Effector memory CD8-positive, alpha-beta T cell (primary cell): ENCODE results near the gene C17orf114.

Source experiments
- ATAC-seq: fragments of 150-1000 bp; cut with Tn5 transposase; replicated peaks from 2 replicates; pipeline ENCODE4 v1.10.0; 2021; ENCODE audit warnings: mild to moderate bottlenecking, moderate library complexity
- DNase-seq, 3 experiments: peaks; one replicate each; pipeline ENCODE4 v3.0.0; 2021
- H3K27ac Mint-ChIP-seq, 2 donors: one replicate each; pipeline ENCODE4 v1.8.0; 2022; ENCODE audit warnings: mild to moderate bottlenecking in 2 of 2, mixed read lengths in 2 of 2, moderate library complexity in 2 of 2
- H3K27me3 Mint-ChIP-seq, 2 donors: one replicate each; pipeline ENCODE4 v1.8.0; 2022; ENCODE audit warnings: mixed read lengths in 2 of 2
- H3K36me3 Mint-ChIP-seq: one replicate; pipeline ENCODE4 v1.8.0; 2022; ENCODE audit warnings: mild to moderate bottlenecking, moderate library complexity, mixed read lengths; ENCODE audit not compliant: insufficient read depth
- H3K4me1 Mint-ChIP-seq, 2 donors: one replicate each; pipeline ENCODE4 v1.8.0; 2022; ENCODE audit warnings: low read depth in 2 of 2, mixed read lengths in 2 of 2
- H3K4me3 Mint-ChIP-seq, 2 donors: one replicate each; pipeline ENCODE4 v1.8.0; 2022; ENCODE audit warnings: mild to moderate bottlenecking in 2 of 2, mixed read lengths in 2 of 2, moderate library complexity in 2 of 2
- H3K9me3 Mint-ChIP-seq, 2 donors: one replicate each; pipeline ENCODE4 v1.8.0; 2022; ENCODE audit warnings: mixed read lengths in 2 of 2

C17orf114 gene

DNA sequence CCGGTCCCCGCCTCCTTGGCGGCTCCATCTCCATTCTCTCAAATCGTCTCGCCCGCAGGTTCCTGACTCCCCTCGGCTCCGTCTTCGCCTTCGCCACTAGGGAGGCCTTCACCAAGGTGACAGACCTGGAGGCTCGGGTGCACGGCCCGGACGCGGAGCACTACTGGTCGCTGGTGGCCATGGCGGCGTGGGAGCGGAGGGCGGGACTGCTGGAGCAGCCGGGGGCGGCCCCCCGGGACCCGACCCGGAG, 12.5 kb downstream of the C17orf114 start:
- H3K4me1 Mint-ChIP-seq = peaks cover 14 to 18% of the 10 kb centered on the region in 2 donors
- no peak for ATAC-seq
- peak overlapping the region; percentile 94 to 95 for H3K27ac Mint-ChIP-seq

DNA sequence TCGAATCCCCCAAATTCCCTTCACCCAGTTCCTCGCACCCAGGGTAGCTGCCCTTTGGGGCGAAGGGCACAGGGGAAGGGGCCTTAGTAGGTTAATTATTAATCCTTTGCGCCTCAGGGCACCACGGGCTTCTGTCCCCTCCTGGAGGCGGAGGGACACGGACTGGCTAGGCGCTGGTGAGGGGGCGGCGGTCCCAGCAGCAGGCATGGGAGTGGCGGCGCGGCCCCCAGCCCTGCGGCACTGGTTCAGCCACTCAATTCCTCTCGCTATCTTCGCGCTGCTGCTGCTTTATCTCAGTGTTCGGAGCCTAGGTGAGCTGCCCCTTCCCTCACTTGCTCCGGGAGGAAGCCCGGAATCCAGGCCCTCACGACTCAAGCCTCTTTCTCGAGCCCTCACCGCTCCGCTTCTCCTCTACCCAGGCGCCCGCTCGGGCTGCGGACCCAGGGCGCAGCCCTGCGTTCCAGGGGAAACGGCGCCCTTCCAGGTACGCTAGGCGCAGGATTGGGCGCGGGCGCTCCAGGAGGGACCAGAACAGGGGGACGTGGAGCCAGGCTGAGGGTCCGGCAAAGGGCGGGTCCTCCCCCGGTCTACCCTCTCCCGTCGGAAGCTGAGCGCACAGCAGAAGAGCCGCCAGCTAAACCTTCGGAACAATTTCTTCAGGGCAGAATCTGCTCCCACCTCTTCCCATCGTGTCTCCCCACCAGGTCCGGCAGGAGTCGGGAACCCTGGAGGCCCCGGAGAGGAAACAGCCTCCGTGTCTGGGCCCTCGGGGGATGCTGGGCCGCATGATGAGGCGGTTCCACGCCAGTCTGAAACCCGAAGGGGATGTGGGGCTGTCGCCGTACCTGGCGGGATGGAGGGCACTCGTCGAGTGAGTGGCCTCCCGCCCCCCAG, 13.1 kb downstream of the C17orf114 start, which contains the start of gene GLTPD2:
TSS of gene GLTPD2 (plus strand) at position 158 of the 894 bp plus-strand sequence. CDS start at position 206, 48 bp downstream.
- peaks cover 16 to 39% of the 10 kb centered on the region in 2 donors for H3K27me3 Mint-ChIP-seq
- H3K36me3 Mint-ChIP-seq = peaks cover 5% of the 10 kb centered on the region
- H3K4me3 Mint-ChIP-seq = peak within 1 kb of the TSS; percentile 91
- ATAC-seq (no peak), DNase-seq (no peak)
- H3K9me3 Mint-ChIP-seq = no peaks in the 10 kb centered on the region
- peaks cover 14 to 18% of the 10 kb centered on the region in 2 donors for H3K4me1 Mint-ChIP-seq
- H3K27ac Mint-ChIP-seq = peak within 1 kb of the TSS; percentile 94 to 95

More for the DNA sequence above, 12.5 kb downstream of the C17orf114 start:
- H3K27me3 Mint-ChIP-seq = peaks cover 16 to 33% of the 10 kb centered on the region in 2 donors
- peak overlapping the region; percentile 91 for H3K4me3 Mint-ChIP-seq
- no peak for DNase-seq
- H3K9me3 Mint-ChIP-seq = no peaks in the 10 kb centered on the region
- H3K36me3 Mint-ChIP-seq = peaks cover 5% of the 10 kb centered on the region

DNA sequence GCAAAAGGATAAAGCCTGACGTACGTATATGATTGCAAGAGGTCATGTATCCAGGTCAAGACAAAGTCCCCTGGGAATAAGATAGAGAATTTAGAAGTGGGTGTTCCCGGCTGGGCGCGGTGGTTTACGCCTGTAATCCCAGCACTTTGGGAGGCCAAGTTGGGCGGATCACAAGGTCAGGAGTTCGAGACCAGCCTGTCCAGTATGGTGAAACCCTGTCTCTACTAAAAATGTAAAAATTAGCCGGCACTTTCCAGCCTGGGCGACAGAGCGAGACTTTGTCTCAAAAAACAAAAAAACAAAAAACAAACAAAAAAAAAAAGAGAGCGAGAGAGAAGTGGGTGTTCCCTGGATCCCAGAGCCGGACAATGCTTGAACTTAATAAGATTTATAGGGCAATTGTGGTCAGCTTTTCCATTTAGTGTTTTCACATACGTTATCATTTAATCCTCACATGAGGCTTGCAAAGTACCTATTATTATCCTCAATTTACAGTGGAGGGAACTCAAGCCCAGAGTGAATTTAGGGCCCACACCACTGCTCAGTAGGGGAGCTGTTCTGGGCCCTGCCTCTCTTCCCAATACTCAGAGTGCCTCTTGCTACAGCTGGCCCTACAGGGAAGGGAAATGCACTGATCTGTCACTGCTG, 13.8 kb downstream of the C17orf114 start:
- H3K36me3 Mint-ChIP-seq = peaks cover 5% of the 10 kb centered on the region
- H3K27ac Mint-ChIP-seq = peak overlapping the region; percentile 38 to 75
- no peak for DNase-seq
- no peaks in the 10 kb centered on the region for H3K9me3 Mint-ChIP-seq
- peaks cover 23 to 46% of the 10 kb centered on the region in 2 donors for H3K27me3 Mint-ChIP-seq
- H3K4me3 Mint-ChIP-seq = peak overlapping the region; percentile 66 to 91
- no peak for ATAC-seq
- peaks cover 14 to 18% of the 10 kb centered on the region in 2 donors for H3K4me1 Mint-ChIP-seq

DNA sequence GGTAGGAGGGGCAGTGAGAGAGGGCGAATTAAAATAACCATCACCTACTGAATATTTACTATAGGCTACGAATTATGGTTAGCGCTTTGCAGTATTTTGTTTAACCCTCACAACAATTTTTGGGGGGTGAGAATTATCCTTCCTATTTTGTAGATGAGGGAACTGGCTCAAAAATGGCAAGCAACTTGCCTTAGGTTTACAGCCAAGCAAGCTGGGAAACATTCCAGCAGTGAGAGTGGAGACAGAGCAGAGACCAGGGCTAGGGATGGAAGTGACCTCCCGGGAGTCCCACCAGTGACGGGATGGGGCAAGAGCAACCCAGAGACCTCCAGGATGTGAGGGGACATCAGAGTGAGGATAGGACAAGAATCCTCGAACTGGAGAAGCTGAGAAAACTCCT, 15.6 kb downstream of the C17orf114 start:
- H3K27ac Mint-ChIP-seq = no peak overlapping the region
- peaks cover 32 to 58% of the 10 kb centered on the region in 2 donors for H3K27me3 Mint-ChIP-seq
- H3K9me3 Mint-ChIP-seq = no peaks in the 10 kb centered on the region
- ATAC-seq = no peak
- peak overlapping the region in 1 of 2 donors; percentile 24 for H3K4me3 Mint-ChIP-seq
- peaks cover 19 to 21% of the 10 kb centered on the region in 2 donors for H3K4me1 Mint-ChIP-seq
- no peak for DNase-seq
- H3K36me3 Mint-ChIP-seq = peaks cover 5% of the 10 kb centered on the region

DNA sequence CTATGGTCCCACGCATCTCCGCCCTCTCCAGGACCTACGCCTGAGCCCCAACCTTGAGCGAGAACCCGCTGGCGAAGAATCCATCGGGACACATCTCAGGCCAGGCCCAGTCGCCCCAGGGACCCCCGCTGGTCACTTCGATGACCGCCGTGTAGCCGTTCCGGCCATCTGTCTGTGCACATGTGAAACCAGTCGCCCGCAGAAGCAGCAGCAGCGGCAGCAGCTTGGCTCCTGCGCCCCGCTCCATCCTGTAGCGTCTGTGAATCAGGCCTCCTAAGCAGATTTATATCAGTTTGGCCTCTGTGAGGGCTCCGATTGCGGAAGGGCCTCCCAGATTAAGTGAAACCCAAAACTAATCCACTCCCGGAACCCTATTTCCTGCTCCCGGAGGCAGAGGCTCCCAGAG, 16.0 kb downstream of the C17orf114 start, which contains the start of gene VMO1:
TSS of gene VMO1 (minus strand) at position 259 of the 406 bp plus-strand sequence. CDS start at position 247, 12 bp downstream.
- no peak within 1 kb of the TSS for H3K27ac Mint-ChIP-seq
- ATAC-seq (no peak), DNase-seq (no peak)
- H3K27me3 Mint-ChIP-seq = peaks cover 32 to 58% of the 10 kb centered on the region in 2 donors
- H3K36me3 Mint-ChIP-seq = peaks cover 5% of the 10 kb centered on the region
- H3K4me1 Mint-ChIP-seq = peaks cover 19 to 21% of the 10 kb centered on the region in 2 donors
- H3K9me3 Mint-ChIP-seq = no peaks in the 10 kb centered on the region
- H3K4me3 Mint-ChIP-seq = peak within 1 kb of the TSS; percentile 31 to 33

DNA sequence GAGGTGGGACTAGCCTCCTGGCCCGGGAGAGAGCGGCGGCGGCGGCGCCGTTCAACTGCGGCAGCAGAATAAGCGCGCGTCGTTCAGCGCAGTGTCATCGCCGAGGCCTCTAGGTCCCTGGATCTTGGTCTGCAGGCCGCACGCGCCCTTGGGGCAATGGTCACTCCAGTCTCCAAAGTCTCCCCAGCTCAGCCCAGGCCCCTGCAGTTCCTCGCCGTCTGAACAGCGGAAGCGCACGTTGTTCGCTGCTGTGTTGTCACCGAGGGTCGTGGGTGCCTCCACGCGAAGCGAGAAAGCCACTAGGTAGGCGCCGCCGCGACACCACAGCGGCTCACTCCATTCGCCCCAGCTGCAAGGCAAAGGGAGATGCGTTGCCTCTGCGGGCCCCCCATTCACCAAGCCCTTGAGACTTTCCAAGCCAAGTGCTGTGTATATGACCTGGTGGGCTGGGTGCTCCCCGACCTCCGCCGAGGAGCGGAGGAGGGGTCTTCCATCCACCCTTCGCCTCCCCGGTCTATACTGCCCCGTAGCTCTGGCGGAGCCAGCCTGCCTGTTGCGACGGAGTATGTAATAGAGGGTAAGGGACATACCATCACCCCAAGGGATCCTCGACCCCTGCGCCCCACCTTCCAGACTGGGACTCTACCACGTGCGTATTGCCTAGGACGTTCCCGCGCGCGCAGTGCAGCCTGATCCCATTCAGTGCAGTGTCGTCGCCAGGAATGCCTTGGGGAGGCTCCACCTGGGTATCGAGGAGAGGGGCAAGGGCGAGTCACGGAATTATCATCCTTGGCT, 16.6 kb downstream of the C17orf114 start:
- peaks cover 36 to 64% of the 10 kb centered on the region in 2 donors for H3K27me3 Mint-ChIP-seq
- no peaks in the 10 kb centered on the region for H3K9me3 Mint-ChIP-seq
- no peak overlapping the region for H3K27ac Mint-ChIP-seq
- DNase-seq = no peak
- H3K4me3 Mint-ChIP-seq = peak overlapping the region; percentile 31 to 33
- peaks cover 4% of the 10 kb centered on the region for H3K36me3 Mint-ChIP-seq
- peaks cover 15 to 18% of the 10 kb centered on the region in 2 donors for H3K4me1 Mint-ChIP-seq
- ATAC-seq = no peak

DNA sequence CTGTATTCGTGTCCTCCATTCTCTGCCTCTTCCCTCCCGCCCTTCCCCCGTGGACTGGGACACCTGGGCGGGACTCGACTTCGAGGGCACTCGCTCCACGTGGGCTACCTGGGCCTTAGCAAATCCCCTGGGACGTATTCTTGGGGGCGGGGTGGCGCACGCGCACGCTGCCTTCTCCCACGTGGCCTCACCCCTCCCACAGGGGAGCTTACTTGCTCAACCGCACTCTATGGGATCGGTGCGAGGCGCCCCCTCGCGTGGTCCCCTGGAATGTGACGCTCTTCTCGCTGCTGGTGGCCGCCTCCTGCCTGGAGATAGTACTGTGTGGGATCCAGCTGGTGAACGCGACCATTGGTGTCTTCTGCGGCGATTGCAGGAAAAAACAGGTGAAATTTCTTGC, 19.5 kb downstream of the C17orf114 start:
- Mint-ChIP-seq H3K9me3 (no peaks in the 10 kb centered on the region), H3K4me1 (peaks cover 9 to 15% of the 10 kb centered on the region in 2 donors), H3K36me3 (no peaks in the 10 kb centered on the region), H3K4me3 (no peak overlapping the region), H3K27me3 (peaks cover 47 to 71% of the 10 kb centered on the region in 2 donors), H3K27ac (no peak overlapping the region)
- DNase-seq = no peak
- ATAC-seq = peak; percentile 24

DNA sequence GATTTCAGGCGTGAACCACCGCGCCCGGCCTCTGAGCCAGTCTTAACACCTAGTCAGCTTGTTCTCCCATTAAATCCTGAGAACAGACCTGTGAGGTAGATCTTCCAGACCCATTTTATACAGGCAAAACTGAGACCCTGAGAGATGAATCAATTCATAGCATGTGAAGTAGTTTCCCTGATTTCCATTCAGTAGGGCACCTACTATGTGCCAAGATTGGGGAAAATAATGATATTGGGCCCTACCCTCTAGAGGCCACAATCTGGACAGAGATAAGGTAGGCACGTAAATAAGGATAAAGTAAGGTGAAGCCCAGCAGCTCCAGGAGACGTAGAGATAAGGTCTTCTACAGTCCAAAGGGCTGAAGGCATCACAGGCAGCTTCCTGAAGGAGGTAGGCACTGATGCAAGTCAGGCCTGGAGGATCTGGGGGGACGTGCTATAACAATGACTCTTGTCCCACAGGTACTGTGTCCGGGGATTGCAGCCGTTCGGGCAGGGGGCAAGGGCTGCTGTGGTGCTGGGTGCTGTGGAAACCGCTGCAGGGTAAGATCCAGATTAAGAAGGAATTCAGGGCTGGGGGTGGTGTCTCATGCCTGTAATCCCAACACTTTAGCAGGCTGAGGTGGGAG, 21.7 kb downstream of the C17orf114 start:
- DNase-seq = no peak
- H3K4me1 Mint-ChIP-seq = peaks cover 4 to 5% of the 10 kb centered on the region in 2 donors
- H3K27me3 Mint-ChIP-seq = peaks cover 34 to 49% of the 10 kb centered on the region in 2 donors
- H3K27ac Mint-ChIP-seq = no peak overlapping the region
- no peak overlapping the region for H3K4me3 Mint-ChIP-seq
- no peaks in the 10 kb centered on the region for H3K36me3 Mint-ChIP-seq
- ATAC-seq = no peak
- H3K9me3 Mint-ChIP-seq = no peaks in the 10 kb centered on the region

DNA sequence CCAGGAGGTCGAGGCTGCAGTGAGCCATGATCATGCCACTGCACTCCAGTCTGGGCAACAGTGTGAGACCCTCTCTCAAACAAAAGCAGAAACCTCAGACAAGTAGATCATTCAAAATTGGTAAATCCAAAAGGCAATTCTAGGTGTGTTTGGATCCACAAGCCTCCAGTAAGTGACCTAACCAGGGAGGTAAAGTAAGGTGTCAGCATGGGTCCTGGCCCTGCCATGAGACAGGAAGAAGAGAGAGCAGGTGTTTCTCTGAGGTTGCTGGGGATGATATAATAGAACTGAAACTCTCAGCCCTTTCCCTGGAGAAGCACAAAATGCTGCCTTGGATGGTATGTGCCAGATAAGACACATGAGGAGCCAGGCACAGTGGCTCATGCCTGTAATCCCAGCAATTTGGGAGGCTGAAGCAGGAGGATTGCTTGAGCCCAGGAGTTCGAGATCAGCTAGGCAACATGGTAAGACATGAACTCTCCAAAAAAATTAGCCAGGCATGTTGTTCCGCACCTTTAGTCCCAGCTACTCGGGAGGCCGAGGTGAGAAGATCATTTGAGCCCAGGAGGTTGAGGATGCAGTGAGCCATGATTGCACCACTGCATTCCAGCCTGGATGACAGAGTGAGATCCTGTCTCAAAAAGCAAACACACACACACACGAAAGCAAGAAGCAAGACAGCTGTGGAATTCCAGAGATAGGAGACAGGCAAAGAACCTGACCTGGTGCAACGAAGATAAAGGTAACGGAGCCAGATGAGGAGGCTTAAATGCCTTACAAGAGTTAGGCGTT, 24.0 kb downstream of the C17orf114 start:
- Mint-ChIP-seq H3K9me3 (no peaks in the 10 kb centered on the region), H3K27ac (peak overlapping the region in 1 of 2 donors; percentile 6), H3K4me1 (peaks cover 3 to 4% of the 10 kb centered on the region in 2 donors), H3K27me3 (peaks cover 32 to 38% of the 10 kb centered on the region in 2 donors), H3K4me3 (no peak overlapping the region), H3K36me3 (no peaks in the 10 kb centered on the region)
- DNase-seq (no peak), ATAC-seq (no peak)

DNA sequence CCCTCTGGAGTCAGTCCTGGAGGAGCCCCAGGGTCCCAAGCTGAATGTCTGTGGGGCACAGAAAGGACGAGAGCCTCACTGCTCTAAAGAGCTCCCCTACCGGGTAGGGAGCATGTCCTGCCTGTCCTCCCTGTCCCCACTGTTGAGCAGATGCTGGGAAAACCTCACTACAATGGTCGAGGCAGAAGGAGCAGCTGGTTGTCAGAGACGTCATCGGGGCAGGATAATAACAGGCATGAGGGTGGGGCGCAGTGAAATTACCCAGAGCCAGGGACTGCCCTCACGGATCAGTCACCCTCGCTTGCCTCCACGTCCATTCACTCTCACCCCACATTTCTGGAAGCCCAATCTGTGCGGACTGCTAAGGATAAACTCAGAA, 29.9 kb downstream of the C17orf114 start:
- H3K4me1 Mint-ChIP-seq = peaks cover 5 to 6% of the 10 kb centered on the region in 2 donors
- H3K4me3 Mint-ChIP-seq = no peak overlapping the region
- peaks cover 17 to 40% of the 10 kb centered on the region in 2 donors for H3K27me3 Mint-ChIP-seq
- no peak for DNase-seq
- H3K27ac Mint-ChIP-seq = no peak overlapping the region
- H3K9me3 Mint-ChIP-seq = no peaks in the 10 kb centered on the region
- no peak for ATAC-seq
- peaks cover 4% of the 10 kb centered on the region for H3K36me3 Mint-ChIP-seq

DNA sequence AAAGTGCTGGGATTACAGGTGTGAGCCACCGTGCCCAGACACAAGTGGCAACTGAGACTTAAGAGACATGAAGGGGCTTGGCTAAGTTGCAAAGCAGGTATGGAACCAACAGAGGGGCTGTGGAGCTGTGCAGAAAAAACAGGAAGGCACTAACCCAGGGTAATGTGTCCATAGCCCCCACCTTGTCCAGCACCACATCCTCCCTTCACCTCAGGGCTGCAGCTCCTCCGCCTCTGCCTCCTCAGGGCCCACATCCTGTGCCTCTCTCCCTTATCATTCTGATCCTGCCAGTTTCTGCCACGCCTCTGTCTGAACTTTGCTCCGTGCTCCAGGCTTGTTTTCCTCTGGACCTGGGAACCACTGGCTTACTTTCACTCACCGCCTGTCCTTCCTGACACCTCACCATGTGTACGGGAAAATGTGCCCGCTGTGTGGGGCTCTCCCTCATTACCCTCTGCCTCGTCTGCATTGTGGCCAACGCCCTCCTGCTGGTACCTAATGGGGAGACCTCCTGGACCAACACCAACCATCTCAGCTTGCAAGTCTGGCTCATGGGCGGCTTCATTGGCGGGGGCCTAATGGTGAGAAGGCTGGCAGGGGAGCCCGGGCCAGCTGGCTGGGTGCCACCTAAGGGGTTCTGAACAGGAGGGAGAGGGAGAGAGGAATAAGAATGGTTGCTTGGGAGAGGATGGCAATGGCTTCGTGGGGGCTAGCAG, 30.5 kb downstream of the C17orf114 start, which contains the start of gene TM4SF5:
TSS of gene TM4SF5 (plus strand) at position 368 of the 716 bp plus-strand sequence. CDS start at position 405, 37 bp downstream.
- DNase-seq (no peak), ATAC-seq (peak; percentile 36)
- peaks cover 6% of the 10 kb centered on the region for H3K36me3 Mint-ChIP-seq
- no peak within 1 kb of the TSS for H3K27ac Mint-ChIP-seq
- no peaks in the 10 kb centered on the region for H3K9me3 Mint-ChIP-seq
- H3K4me1 Mint-ChIP-seq = peaks cover 5 to 6% of the 10 kb centered on the region in 2 donors
- H3K4me3 Mint-ChIP-seq = peak within 1 kb of the TSS in 1 of 2 donors; percentile 2
- H3K27me3 Mint-ChIP-seq = peaks cover 17 to 40% of the 10 kb centered on the region in 2 donors
